NCI-H526 (cell line): ENCODE data around the gene CSRP2.

Source experiments
- DNase-seq, 2 experiments: peaks; one replicate each; lab custom pipeline; 2025; lab: John Stamatoyannopoulos, UW

Gene CSRP2

DNA sequence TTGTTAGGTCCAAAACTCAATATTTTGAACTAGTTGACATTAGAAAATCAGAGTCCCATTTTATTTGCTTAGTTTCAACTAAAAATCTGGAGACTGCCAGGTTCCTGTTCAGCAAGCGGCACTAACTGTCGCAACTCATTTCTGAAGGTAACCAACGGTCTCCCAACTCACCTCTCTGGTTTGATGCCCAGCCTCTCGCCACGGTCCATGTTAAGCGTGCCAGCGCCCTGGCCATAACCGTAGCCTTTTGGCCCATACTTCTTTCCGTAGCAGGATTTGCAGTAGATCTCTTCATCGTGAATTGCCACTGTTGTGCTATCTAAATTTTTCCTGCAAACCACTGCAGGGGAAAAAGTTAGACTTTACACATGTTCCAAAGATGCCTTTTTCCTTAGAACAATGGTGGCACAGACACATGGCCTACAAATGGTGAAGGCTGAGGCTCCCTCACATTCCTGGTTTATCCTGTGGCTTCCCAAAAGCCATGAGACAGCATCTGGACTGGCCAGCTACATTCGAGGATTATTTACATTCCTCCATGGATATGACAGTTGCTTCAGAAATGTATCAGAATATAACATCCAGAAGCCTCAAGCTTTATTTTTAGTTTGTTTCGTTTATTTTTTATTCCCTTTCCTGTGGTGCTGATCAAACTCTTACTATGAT is 15.7 kb downstream of the CSRP2 start:
- DNase-seq = no peak

- no peak for DNase-seq
Measured at GRCh38 chr12:76860256-76860655, 18.6 kb downstream of the CSRP2 start.

GRCh38 chr12:76859611-76860010 is 19.2 kb downstream of the CSRP2 start:
- DNase-seq = no peak

GRCh38 chr12:76856018-76856644 is 22.7 kb downstream of the CSRP2 start:
- no peak for DNase-seq

DNA sequence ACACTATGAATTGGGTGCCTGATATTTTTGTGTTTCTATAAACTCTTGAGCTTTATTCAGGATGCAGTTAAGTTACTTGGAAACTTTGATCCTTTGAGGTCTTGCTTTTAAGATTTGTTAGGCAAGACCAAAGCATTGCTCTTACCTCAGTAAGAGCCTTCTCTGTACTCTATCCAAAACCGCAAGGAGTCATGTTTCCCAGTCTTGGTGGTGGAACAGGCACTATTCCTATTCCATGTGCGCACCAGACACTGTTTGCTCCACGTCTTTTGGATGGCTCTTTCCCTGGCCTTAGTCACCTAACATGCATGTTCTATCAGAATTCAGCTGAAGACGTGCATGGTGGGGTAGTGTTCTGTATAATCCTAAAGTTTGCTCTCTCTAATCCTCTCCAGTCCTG is 23.5 kb downstream of the CSRP2 start:
- DNase-seq = no peak

- no peak for DNase-seq
Measured at GRCh38 chr12:76852106-76852505, 26.7 kb downstream of the CSRP2 start.

DNA sequence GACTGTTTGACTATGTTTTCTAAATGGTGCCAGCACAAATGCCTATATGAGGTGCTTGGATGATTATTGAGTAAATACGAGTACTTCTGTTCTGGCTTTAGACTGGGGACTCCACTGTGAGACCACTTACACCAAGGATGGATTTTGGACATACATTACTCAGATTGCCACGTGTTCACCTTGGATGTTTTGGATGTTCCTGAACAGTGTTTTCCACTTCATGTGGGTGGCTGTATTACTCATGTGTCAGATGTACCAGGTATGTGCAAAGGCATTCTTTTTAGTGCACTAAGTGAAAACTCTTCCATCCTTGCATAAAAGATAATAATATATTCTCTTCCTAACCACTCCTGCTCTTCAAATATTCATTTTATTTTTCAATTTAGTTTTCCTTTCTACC is 30.7 kb downstream of the CSRP2 start:
- no peak for DNase-seq

DNA sequence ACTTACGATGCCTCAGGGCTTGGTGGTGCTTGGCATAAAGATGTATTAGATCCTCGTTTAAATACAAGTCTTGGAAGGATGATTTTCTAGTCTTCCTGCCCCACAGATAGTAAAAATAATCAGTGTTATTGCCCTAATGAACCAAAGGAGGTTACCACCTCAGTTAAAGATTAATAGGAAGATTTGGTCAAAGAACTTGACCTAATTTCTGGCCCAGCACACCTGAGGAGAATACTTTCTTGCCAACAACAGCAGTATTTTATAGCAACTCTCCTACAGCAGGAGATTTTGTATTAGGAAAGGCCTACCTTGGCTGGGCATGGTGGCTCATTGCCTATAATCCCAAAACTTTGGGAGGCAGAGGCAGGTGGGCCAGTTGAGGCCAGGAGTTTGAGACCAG is 31.6 kb downstream of the CSRP2 start:
- DNase-seq = no peak

DNA sequence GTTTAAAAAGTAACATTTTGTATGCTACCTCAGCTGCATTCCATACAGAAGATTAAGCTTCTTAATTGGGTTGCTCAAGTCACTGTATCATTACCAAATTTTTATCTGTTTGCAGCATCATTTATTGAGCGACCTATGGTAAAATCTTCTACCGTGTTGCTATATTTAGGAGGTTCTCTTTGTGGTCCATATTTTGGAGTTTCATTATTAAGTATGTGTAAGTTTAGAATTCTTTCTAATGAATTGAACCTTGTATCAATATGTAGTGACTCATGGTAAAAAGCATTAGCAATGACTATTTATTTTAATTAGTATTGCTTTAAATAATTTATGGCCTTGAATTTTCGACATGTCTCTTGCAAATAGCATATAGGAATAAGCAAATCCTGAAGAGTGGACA is 42.2 kb downstream of the CSRP2 start:
- DNase-seq = no peak

GRCh38 chr12:76830436-76830835 is 48.4 kb downstream of the CSRP2 start:
- DNase-seq = no peak

- peak in 1 of 2 experiments; percentile 38 for DNase-seq
Measured at GRCh38 chr12:76820888-76821482, 57.8 kb downstream of the CSRP2 start.

- DNase-seq = no peak
Measured at GRCh38 chr12:76813972-76814371, 64.8 kb downstream of the CSRP2 start.

GRCh38 chr12:76813265-76813664 is 65.6 kb downstream of the CSRP2 start:
- DNase-seq = no peak

GRCh38 chr12:76811976-76812375 is 66.8 kb downstream of the CSRP2 start:
- DNase-seq = no peak

- no peak for DNase-seq
Measured at GRCh38 chr12:76810671-76811419, 68.0 kb downstream of the CSRP2 start.
